HG03460 (cell line): ENCODE results near the gene NUAK2.
"Not testable (repeated sequence)": the region's sequence is repeated elsewhere in the genome, so short reads cannot be mapped to it uniquely, and the experiment has no call there.

Experiments
- ATAC-seq: cut with Tn5 transposase; IDR thresholded peaks from one replicate; pipeline ENCODE4 v1.9.1; 2021; ENCODE audit not compliant: unreplicated experiment

NUAK2 gene

GRCh38 chr1:205300149-205300548 lies 21.4 kb downstream of the NUAK2 start:
- no peak for ATAC-seq

GRCh38 chr1:205298191-205298994 lies 23.2 kb downstream of the NUAK2 start:
- ATAC-seq = no peak

GRCh38 chr1:205297546-205298177 lies 23.9 kb downstream of the NUAK2 start:
- not testable (repeated sequence) for ATAC-seq

- ATAC-seq = no peak
These were observed 25.4 kb downstream of the NUAK2 start for GRCh38 chr1:205296154-205296553.

GRCh38 chr1:205294934-205295333 lies 26.6 kb downstream of the NUAK2 start:
- ATAC-seq = no peak

- ATAC-seq = no peak
These were observed 27.2 kb downstream of the NUAK2 start for GRCh38 chr1:205294175-205294917.

GRCh38 chr1:205293350-205294074 lies 28.0 kb downstream of the NUAK2 start:
- ATAC-seq = no peak

- ATAC-seq = no peak
These were observed 29.9 kb downstream of the NUAK2 start for GRCh38 chr1:205291596-205291995.

GRCh38 chr1:205287767-205288559 lies 33.6 kb downstream of the NUAK2 start:
- ATAC-seq = peak; percentile 80

GRCh38 chr1:205287076-205287475 lies 34.5 kb downstream of the NUAK2 start:
- ATAC-seq = no peak

- ATAC-seq = no peak
These were observed 35.1 kb downstream of the NUAK2 start for GRCh38 chr1:205286335-205286950.

- peak; percentile 27 for ATAC-seq
These were observed 36.0 kb downstream of the NUAK2 start for GRCh38 chr1:205285381-205286101.

- ATAC-seq = no peak
These were observed 37.0 kb downstream of the NUAK2 start for GRCh38 chr1:205284420-205285144.

- no peak for ATAC-seq
These were observed 38.0 kb downstream of the NUAK2 start for GRCh38 chr1:205283270-205284147.

- not testable (repeated sequence) for ATAC-seq
These were observed 40.7 kb downstream of the NUAK2 start for GRCh38 chr1:205280666-205281395.

- ATAC-seq = no peak
These were observed 41.6 kb downstream of the NUAK2 start for GRCh38 chr1:205279986-205280385.

- ATAC-seq = no peak
These were observed 44.9 kb downstream of the NUAK2 start for GRCh38 chr1:205276689-205277065.
